ENCODE measurements around the gene ITGA1.

GRCh38 chr5:52799983-52800393 is 12.3 kb downstream of the ITGA1 start:
- TF ChIP-seq POLR2A (IDR thresholded peaks at IDR 0.05; ENCODE audit: low read length) (peak; percentile 79), GATA1 (IDR thresholded peaks at IDR 0.05; ENCODE audit: low read depth, low read length) (no peak)
